HG03175 (cell line): ENCODE measurements around the gene MBD1.
A peak's percentile ranks its signal among the peaks of the same experiment; 100 is the strongest.
"Not testable (repeated sequence)": the region's sequence is repeated elsewhere in the genome, so short reads cannot be mapped to it uniquely, and the experiment has no call there.

Experiments used
- ATAC-seq: cut with Tn5 transposase; IDR thresholded peaks from one replicate; pipeline ENCODE4 v1.9.1; 2021; ENCODE audit warnings: mild to moderate bottlenecking, moderate library complexity; ENCODE audit not compliant: unreplicated experiment

Gene MBD1

DNA sequence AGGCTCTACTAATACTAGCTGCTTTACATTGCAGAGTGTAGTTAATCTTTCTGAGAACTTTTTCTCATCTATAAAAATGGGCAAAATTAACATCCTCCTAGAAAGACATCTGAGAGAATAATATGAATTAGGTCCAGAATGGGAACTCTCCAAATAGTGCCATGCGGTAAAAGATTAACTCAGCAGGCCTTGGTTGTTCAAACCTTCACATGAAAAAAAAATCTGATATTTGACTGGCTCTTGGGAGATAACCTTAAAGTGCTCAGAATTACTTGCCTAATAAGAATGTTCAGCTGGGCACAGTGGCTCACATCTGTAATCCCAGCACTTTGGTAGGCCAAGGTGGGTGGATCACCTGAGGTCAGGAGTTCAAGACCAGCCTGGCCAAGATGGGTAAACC lies 11.7 kb upstream of the MBD1 start:
- ATAC-seq = no peak

DNA sequence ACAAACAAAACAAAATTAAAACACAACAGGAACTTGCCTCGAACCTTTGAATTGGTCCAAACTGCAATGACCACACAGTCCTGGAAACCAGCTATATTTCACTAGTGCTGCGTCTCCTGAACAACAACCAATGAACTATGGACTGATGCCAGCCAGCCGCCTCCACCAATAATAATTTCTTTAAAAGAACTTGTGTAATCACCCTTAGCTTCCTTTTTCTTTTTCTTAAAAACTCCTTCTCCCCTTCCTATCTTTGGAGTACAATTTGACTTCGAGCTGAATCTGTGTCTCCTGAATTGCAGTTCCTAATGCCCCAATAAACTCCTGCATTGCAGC lies 7.8 kb upstream of the MBD1 start:
- ATAC-seq = no peak

DNA sequence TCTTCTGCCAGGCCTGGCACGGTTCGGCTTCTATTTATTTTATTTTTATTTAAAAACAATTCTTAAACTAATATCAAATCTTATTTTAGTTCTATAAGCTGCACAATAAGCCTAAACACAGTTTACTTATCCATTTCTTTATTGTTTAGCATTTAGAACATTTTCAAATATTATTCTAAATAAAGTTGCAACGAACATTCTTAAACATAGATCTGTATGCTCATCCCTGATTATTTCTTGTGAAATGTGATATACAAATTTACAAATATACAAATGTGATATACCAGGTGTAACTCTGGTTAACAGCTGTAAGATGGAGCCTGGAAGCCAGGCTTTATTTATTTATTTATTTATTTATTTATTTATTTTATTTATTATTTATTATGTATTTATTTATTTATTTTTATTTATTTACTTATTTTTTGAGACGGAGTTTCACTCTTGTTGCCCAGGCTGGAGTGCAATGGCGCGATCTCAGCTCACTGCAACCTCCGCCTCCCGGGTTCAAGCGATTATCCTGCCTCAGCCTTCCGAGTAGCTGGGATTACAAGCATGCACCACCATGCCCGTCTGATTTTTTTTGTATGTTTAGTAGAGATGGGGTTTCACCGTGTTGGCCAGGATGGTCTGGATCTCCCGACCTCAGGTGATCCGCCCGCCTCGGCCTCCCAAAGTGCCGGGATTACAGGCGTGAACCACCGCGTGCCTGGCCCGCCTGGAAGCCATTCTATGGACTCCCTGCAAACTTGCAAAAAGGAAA lies 7.2 kb upstream of the MBD1 start:
- ATAC-seq = not testable (repeated sequence)

DNA sequence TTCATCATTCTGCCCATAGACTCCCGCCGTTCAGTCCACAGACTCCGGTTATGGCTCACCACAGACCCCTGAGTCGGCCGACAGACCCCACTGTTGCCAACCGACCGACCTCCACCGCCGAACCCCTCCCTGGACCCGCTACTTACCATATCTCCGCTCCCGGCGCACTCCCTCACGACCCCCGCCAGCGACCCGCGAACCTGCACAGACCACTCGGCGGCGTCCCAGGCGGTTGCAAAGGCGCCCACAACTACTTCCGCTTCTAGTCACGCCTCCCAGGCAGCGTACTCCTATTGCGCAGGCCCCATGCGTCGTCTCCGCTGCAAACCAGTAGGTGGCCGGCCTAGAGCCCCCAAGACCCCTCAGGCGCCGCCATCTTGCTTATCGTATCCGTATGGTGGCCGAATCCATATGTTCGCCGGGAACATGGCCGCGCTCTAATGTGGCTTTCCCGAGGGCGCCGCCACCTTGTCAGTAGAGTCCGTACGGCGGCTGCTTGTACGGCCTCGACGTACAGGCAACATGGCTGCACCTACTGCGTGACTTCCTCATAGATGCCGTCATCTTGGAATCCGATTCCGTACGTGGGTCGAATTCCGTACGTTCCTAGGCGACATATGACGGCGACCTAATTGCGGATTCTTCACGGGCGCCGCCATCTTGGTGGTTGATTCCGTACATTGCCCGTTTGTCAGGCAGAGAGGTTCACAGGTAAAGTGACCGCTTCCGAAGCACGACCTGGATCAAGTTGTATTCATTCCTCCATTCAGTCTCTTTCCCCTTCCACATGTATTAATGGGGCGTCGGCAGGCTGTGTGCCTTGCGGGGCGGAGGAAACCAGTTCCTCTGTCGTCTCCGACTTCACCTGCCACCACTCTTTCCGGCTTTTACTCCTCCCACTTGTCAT lies 6.4 kb upstream of the MBD1 start, which contains the start of gene CXXC1:
Gene CXXC1, minus strand, starts transcription at position 252 of the 907 bp plus-strand sequence. Its CDS starts 103 bp downstream, at position 149.
- ATAC-seq = peak; percentile 90

DNA sequence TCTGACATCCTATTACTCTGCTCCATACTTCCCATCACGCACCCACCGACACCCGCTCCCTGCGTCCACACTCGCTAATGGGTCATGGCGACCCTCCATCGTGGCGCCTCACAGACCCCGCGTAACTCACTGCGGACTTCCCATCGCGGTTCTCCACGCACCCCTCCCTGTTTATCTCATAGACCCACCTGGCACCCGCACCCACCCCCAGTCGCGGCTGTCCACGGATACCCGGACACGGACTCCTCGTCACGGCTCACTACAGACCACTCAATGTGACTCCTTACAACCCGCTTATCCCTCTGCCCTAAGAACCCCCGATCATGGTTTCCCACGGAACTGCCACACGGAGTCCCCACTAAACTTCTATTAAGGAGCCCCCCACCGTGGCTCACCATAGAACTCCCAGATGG lies 5.7 kb upstream of the MBD1 start:
- no peak for ATAC-seq

DNA sequence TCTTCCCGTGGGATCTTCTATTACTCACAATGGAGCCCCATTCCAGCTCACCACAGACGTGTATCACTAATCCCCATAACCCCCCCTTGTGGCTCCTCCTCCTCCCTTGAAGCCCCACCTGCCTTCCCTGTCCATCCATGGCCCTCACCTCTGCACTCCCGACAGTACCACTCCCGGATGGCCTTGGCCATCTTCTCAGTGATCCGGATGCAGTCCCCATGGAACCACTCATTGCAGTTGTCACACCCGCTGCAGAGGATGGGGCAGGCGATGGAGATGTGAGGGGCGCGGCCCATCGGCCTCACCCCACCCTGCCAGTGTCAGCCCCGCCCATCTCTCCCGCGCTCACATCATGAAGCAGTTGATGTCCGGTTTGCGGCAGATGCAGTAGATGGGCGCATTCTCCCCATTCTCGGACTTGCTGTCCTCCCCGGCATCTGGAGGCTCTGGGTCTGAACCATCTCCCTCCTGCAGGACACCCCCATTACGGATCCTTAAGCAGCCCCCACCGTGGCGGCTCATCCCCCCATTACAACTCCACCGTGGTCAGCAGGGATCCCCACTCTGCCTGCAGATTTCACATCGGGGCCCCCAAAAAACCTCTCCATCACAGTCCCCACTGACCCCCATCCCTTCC lies 5.2 kb upstream of the MBD1 start:
- no peak for ATAC-seq

DNA sequence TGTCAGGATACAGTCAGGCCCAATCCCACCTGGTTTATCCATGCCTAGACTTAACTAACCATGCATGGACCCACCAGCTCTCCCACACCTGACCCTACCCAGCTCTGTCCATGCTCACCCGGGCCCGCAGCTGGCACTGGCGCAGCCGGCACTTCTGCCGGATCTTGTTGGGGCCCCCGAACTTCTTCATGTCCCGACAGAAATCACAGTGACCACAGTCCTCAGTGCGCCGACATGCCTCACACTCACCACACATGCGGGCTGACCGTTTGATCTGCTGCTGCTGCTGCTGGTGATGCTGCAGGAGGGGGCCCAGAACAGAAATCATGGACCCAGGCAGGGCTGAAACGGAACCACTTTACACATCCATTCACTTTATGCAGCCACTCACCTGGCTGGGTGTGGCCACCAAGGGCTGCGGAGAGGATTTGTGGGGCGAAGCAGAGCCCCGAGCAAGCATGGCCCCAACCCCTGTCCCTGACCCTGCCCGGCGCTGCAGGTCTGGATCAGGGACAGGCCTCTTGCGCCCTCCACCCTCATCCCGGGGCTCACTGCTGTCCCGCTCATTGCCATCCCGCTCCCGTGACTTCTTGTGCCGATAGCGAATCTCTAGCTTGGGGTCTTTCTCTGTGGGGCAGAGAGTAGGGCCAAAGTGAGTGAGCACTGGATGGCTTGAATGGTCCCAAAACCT lies 4.5 kb upstream of the MBD1 start:
- ATAC-seq = no peak

DNA sequence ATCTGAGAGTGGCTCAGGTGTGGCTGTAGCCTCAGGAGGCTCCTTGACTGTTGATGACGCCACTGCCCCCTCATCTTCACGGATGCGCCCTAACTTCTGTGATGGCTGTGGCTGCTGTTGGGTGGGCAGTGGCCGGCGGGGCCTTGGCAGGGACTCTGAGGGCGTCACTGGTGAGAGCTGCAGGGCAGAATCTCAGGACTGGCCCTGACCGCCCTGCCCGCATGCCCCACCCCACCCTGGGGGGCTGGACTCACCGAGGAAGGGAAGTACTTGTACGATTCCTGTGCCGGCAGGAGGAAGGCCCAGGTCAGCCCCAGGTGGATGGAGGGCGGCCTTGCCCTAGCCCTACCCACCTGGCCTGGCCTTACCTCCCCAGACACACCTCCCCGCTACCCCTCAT lies 3.7 kb upstream of the MBD1 start:
- no peak for ATAC-seq

DNA sequence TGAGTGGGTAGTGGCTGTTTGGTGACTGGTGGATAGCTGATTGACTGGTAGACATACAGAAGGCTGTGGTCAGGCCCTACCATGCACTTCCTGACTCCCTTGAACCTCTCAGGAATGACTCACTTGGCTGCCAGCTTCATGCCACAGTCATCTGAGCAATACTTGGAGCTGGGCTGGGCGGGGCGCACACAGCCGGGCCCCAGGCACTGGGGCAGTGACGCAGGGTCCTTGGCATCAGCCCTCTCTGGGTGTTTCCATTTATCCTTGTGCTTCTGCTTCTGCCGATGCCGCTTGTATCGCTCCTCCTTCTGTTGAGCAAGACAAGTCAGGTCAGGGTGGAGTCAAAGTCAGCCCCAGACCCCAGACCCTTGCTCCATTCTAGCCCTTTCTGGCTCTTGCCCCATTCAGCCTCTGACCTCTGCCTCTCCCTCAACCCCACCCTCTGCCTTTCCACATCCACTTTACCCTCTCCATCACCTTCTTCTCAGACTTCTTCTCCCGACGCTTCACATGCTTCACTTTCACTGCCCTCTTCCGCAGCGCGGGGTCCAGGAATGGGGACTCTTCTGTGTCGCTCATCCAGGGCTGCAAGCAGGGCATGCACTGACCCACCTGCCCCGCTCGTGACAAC lies 3.0 kb upstream of the MBD1 start:
- no peak for ATAC-seq

DNA sequence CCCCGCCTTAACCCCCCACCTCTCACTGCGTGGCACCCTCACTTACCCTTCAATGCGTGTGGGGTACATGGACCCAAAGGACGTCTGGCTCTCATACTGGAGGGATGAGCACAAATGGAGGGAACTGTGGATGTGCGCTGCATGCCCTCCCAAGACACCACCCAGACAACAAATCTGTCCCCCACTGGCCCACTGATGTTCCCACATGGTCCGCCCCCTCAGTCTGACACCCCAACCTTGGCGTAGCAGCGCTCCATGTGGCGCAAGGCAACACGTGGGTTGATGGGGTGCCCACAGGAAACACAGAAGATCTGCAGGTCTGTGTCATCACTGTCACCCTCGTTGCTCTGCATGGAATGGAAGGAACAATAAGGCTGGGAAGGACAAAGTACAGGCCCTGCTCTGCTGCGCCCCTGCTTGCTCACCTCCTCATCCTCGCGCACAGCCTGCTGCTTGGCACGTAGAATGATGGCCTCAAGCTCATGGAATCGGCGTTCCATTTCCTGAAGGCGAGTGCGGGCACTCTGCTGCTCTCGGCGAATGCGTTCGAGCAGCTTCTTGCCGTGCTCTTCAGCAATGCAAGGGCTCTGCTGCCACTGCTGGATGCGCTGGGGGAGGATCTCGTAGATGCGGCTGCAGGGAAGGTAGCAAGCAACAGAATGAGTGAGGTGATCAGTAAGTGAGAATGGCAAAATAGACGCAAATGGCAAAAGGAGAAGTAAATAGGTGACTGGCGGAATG lies 2.3 kb upstream of the MBD1 start:
- no peak for ATAC-seq

DNA sequence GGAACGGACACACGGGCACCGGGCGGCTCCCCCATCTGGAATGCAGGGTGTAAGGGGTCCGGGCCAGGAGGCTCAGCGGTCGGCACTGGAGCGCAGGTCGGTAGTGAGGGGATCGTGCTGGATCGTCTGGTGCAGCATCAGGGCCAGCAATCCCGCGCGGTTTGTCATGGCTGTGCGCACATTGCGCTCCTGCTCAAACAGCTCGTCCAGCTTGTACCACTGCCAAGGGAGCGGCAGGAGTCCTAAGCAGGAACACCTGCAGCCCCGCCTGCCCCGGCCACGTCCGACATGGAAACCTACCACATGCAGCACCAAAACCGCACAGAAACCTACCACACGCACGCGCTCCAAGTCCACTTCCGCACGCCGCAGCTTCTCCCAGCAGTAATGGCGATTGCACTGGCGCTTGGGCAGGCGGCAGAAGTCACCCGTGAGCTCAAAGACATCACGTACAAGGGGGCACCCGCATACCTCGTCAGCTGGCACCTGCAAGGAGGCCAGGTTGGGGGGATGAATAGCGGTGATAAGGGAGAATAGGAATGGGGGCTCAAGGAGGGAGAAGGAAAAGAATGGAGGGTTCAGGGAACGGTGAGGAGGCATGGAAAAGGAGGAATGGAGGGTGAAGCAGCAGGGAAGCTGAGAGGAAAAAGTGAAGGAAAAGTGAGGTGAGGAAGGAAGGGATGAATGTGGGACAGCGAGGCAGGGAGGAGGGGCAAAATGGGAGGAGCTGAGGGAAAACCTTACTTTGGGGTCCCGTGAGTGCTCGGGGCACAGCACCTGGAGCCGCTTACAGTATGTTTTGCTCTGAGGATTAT lies 1.4 kb upstream of the MBD1 start:
- ATAC-seq = no peak

DNA sequence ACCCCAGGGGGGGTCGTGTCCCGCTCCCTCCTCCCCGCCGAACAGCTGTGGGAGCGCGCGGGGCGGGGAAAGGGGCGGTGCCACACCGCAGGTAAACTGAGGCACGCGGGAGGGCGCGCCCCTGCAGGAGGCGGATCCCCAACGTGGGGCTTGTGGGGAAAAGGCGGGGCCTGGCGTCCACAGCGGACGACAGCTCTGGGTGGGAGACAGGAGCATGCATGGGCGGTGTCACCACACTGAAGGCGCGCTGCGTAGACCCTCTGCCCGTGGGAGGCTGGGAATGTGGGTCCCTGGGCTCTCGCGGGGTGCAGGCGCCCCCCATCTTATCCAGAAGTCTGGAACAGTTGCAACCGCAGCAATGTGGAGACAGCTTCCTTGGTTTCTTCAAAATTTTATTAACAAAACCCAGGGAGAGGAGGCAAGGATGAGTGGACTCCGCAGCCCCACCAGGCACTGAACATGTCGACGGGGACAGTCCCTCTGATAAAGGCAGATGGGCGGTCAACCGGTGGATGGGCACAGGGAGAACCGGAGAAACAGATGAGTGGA lies 723 bp upstream of the MBD1 start:
- no peak for ATAC-seq

DNA sequence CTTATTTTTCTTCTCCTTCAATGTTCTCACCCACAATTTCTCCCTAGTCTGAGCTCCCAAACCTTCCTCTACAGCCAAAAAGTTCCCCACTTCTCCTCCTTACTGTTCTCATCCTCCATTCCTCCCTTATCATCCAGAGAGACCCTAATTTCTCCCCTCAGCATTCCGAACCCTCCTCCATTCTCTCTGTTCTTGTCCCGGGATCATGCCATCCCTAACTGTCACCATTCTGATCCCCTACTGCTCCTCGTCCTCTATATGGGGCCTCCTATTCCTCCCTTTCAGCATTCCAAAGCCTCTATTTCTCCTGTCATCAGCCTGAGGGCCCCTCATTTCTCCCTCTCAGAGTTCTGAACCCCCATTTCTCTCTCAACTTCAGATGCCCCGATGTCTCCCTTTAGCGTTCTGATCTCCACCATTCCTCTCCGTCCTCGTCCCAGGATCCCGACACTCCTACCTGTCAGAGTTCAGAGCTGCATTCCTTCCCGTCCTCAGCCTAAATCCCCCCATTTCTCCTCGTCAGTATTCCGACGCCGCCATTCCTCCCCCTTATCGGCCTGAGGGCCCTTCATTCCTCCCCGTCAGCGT lies 522 bp downstream of the MBD1 start:
- no peak for ATAC-seq

DNA sequence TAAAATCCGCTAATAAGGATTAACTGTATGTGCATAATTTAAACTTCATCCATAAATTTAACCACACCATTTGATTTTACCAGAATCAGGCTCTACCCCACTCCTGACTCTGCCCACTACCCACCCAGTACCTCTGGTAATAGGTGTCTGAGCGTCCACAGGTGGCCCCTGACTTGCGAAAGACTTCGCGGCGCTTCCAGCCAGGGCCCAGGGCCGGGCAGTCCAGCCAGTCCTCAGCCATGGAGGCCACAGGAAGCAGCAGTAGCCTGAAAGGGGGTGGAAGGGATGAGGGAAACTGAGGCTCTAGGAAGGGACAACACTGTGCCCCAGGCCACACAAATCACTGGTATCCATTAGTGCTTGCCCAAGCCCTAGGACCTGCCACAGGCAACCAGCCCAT lies 1.6 kb downstream of the MBD1 start:
- ATAC-seq = no peak

DNA sequence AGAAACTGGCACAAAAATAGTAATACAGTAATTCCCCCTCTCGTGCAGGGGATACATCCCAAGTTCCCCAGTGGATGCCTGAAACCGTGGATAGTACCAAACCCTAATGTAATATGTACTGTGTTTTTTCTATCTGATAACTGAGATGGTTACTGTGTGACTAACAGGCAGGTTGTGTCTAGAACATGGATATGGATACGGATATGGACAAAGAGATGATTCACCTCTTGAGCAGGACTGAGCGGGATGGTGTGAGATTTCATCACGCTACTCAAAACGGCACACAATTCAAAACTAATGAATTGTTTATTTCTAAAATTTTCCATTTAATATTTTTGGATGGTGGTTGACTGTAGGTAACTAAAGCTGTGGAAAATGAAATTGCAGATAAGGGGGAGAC lies 3.4 kb downstream of the MBD1 start:
- no peak for ATAC-seq

DNA sequence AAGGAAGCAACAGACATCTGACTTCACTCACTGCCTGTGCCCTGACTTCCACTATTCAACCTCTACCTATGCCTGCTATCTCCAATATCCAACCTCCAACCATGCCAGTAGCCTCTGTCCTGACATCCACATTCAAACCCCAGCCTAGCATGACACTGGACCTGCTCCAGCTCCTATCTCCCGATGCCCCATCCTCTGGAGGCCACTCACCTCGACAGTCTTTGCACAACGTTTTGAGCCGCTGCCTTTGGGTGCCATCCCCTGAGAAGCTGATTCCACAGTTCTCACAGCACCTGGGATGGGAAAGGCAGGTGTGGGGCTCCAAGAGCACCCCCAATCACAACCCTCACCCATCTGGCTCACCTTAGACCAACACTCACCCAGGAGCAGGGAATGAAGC lies 4.9 kb downstream of the MBD1 start:
- no peak for ATAC-seq

DNA sequence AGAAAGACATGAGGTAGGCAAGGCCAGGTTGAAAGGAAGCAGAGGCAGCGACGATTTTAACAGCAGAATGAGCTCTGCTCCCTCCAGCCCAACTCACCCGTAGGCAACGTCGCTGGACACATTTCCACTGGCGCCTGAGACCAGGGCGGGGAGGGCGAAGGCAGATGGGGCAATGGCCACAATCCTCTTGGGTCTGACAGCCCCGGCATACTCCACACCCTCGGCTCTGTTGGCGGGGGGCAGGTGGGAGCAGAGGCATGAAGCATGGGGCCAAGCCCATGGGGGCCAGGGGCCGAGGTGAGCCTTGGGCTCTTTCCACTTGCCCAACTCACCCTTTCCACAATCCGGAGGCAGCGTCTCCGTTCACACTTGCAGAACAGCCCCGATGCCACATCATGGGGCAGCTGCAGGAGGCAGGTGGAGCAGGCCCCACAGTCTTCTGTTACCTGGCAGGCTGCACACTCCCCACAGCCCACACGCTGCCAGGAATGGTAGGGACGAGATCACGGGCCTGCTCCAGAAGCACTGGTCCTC lies 5.8 kb downstream of the MBD1 start:
- no peak for ATAC-seq

DNA sequence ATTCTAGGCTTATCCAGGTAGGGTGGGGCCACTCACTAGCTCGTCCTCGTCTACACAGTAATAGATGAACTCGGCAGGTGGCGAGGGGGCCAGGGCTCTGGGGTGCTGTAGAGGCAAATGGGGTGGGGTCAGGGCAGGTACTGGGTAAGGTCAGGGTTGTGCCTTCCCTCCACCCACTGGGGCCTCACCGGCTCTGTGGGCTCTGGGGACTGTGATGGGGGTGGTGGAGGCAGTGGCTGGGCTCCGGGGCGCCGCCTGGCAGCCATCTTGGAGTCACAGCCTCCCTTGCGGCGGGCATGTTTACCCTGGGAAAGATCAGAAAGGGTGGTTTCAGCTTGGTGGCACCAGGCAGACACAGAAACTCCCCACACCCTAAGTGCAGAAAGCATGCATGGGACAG lies 6.4 kb downstream of the MBD1 start:
- ATAC-seq = no peak
